ENCODE results near the gene PGAM1. TPM values are rescaled to one million over a fixed set of nuclear protein-coding genes. Genes with fewer than 3 reads are reported as not detected.

The PGAM1 gene
- polyA plus RNA-seq, 1 donor from 2014 or later: 195 TPM

DNA sequence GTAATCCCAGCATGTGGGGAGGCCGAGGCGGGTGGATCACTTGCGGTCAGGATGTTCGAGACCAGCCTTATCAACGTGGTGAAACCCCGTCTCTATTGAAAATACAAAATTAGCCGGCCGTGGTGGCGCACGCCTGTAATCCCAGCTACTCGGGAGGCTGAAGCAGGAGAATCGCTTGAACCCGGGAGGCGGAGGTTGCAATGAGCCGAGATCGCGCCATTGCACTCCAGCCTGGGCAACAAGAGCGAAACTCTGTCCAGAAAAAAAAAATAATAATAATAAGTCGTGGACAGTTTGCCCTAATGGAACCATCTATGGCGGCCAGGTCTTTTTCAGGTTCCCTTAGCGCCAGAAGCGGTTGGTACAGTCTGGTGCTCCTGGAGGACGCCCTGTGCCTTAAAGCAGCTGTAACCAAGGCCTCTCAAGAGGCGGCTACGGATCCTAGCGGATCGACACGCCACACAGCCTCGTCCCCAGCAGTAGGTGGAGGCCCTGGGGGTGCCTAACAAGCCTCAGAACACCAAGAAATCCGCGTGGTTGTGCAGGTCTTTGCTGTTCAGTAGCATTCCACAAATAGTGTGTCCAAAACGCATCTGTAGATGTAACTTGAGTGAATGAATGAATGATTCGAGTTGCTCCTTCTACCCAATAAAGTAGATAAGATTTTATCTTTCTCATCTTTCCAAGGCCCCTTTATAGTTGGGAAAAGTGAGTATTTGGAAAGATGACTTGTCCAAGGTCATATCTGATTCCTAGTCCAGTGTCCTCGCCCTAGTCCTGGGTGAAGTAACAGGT is 982 bp downstream of the PGAM1 start:
- Histone ChIP-seq H3K79me2 (replicated peaks; ENCODE audit: insufficient read depth, low read length) (peaks cover 27% of the 10 kb centered on the region), H3K4me3 (ENCODE audit: low read length) (peak overlapping the region; percentile 92), H3K4me2 (ENCODE audit: low read length) (peak overlapping the region; percentile 95), H3K36me3 (ENCODE audit: insufficient read depth, low read length) (no peaks in the 10 kb centered on the region), H3K9ac (ENCODE audit: low read length) (peak overlapping the region; percentile 71), H4K20me1 (ENCODE audit: insufficient read depth) (no peaks in the 10 kb centered on the region), H3F3A (ENCODE audit: insufficient read depth, low read length, poor library complexity, severe bottlenecking) (no peaks in the 10 kb centered on the region), H3K27me3 (ENCODE audit: insufficient read depth, low read depth, low read length) (no peaks in the 10 kb centered on the region), H2AFZ (ENCODE audit: low read depth, low read length) (peak overlapping the region; percentile 19), H3K9me3 (ENCODE audit: low read length) (no peaks in the 10 kb centered on the region), H3K27ac (ENCODE audit: low read length) (peak overlapping the region; percentile 70), H3K9me2 (ENCODE audit: insufficient read depth, low read length) (no peaks in the 10 kb centered on the region)
- TF ChIP-seq REST (IDR thresholded peaks at IDR 0.05; ENCODE audit: borderline replicate concordance) (no peak), EP300 (conservative IDR thresholded peaks at IDR 0.05; ENCODE audit: poor library complexity, severe bottlenecking) (no peak), MXI1 (conservative IDR thresholded peaks at IDR 0.05; ENCODE audit: poor library complexity, severe bottlenecking) (no peak), TAF1 (IDR thresholded peaks at IDR 0.05; ENCODE audit: low read depth) (no peak), RAD21 (conservative IDR thresholded peaks at IDR 0.05) (no peak), EZH2 (IDR thresholded peaks at IDR 0.05; ENCODE audit: borderline replicate concordance, insufficient read depth, low read length, poor library complexity, severe bottlenecking) (no peak), POLR2AphosphoS5 (IDR thresholded peaks at IDR 0.05) (no peak), SMC3 (conservative IDR thresholded peaks at IDR 0.05; ENCODE audit: poor library complexity) (no peak)
- TF ChIP-seq, protein P1, sequence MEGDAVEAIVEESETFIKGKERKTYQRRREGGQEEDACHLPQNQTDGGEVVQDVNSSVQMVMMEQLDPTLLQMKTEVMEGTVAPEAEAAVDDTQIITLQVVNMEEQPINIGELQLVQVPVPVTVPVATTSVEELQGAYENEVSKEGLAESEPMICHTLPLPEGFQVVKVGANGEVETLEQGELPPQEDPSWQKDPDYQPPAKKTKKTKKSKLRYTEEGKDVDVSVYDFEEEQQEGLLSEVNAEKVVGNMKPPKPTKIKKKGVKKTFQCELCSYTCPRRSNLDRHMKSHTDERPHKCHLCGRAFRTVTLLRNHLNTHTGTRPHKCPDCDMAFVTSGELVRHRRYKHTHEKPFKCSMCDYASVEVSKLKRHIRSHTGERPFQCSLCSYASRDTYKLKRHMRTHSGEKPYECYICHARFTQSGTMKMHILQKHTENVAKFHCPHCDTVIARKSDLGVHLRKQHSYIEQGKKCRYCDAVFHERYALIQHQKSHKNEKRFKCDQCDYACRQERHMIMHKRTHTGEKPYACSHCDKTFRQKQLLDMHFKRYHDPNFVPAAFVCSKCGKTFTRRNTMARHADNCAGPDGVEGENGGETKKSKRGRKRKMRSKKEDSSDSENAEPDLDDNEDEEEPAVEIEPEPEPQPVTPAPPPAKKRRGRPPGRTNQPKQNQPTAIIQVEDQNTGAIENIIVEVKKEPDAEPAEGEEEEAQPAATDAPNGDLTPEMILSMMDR (IDR thresholded peaks at IDR 0.05; ENCODE audit: poor library complexity, severe bottlenecking): no peak

GRCh38 chr10:97427571-97428179 is 1.7 kb downstream of the PGAM1 start:
- Histone ChIP-seq H3K36me3 (ENCODE audit: insufficient read depth, low read length) (no peaks in the 10 kb centered on the region), H3K4me2 (ENCODE audit: low read length) (peak overlapping the region; percentile 95), H3K27ac (ENCODE audit: low read length) (peak overlapping the region; percentile 70), H3K27me3 (ENCODE audit: insufficient read depth, low read depth, low read length) (no peaks in the 10 kb centered on the region), H3K4me3 (ENCODE audit: low read length) (peak overlapping the region; percentile 92), H3K9ac (ENCODE audit: low read length) (peak overlapping the region; percentile 71), H2AFZ (ENCODE audit: low read depth, low read length) (peak overlapping the region; percentile 19), H3K79me2 (replicated peaks; ENCODE audit: insufficient read depth, low read length) (peaks cover 27% of the 10 kb centered on the region), H3K9me2 (ENCODE audit: insufficient read depth, low read length) (no peaks in the 10 kb centered on the region), H3K9me3 (ENCODE audit: low read length) (no peaks in the 10 kb centered on the region), H3F3A (ENCODE audit: insufficient read depth, low read length, poor library complexity, severe bottlenecking) (no peaks in the 10 kb centered on the region), H4K20me1 (ENCODE audit: insufficient read depth) (no peaks in the 10 kb centered on the region)
- TF ChIP-seq REST (IDR thresholded peaks at IDR 0.05; ENCODE audit: borderline replicate concordance) (peak; percentile 35), SMC3 (conservative IDR thresholded peaks at IDR 0.05; ENCODE audit: poor library complexity) (no peak)

Data from neural cell (in vitro differentiated cells).